ENCODE data around the gene SIM1. TPM values are rescaled to one million over a fixed set of nuclear protein-coding genes. Genes with fewer than 3 reads are reported as not detected.

SIM1 gene
- total and polyA plus RNA-seq, 5 donors from 2014 or later = 0.39 to 0.64 (median 0.51) TPM; not detected in 2

DNA sequence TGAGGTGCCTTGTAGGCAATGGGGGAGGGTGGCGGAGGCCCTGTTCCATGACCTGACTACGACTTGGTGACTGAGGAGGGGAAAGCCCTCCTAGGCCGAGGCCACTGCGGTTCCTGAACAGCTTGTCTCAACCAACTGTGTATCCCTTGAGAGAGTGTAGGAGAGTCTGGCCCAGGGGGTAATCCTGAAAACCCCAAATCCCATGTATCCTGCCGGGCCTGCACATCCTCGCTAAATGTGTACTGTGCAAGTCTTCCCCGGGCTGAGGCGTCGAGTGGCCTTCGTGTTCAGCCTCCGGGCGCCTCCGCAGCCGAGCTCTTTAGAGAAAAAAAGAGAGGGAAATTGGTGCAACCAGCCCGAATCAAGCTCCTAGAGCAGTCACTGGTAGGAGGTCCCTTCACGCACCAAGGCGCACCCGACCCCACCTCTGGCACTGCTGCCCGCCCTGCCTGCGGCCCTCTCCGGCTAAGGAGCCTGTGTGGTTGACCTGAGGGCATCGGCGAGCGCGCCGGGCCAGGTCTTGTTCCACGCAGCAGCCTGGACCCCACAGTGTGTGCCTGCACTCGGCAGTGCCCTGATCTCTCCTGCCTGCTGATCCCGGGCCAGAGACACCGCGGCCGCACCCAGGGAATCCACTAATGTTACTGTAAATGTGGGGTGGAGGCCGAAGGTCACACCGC, 7.3 kb downstream of the SIM1 start:
- Histone ChIP-seq H3K4me3 (ENCODE audit: low read depth, low read length) (no peak overlapping the region), H3K9me3 (ENCODE audit: control insufficient read depth in 2 of 2, low read length in 2 of 2) (peaks cover 9 to 38% of the 10 kb centered on the region in 2 experiments), H3K27me3 (ENCODE audit: control insufficient read depth, insufficient read depth, low read length) (peaks cover 60% of the 10 kb centered on the region), H3K4me1 (ENCODE audit: control insufficient read depth, insufficient read depth, low read length, poor library complexity, severe bottlenecking) (peaks cover 21% of the 10 kb centered on the region), H3K27ac (ENCODE audit: insufficient read depth, low read length, poor library complexity, severe bottlenecking) (no peak overlapping the region), H3K36me3 (ENCODE audit: control insufficient read depth, insufficient read depth, low read length) (no peaks in the 10 kb centered on the region)
- DNase-seq (no peak), ATAC-seq (ENCODE audit: low read depth in 2 of 2) (no peak)
- Mint-ChIP-seq H3K27me3 (peaks cover 20% of the 10 kb centered on the region), H3K4me3 (peak overlapping the region in 1 of 4 donors; percentile 74), H3K36me3 (no peaks in the 10 kb centered on the region), H3K27ac (no peak overlapping the region), H3K9me3 (peaks cover 0 to 21% (median 7%) of the 10 kb centered on the region in 7 donors), H3K4me1 (peaks cover 9 to 24% (median 15%) of the 10 kb centered on the region in 4 donors)

DNA sequence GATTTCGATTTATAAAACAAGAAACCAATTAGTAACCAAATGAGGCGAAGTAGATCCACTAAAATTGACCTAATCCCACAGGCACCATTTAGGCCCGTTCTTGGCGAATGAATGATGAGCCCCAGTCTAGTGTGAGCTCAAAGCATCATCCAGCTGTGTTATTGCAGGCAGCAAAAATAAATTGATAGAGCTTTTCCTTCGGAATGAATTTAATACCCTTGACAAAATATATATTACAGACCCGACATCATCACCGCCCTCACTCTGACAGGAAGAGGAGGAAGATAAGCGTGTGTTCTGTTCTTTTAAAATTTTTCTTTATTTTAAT, 7.8 kb downstream of the SIM1 start:
- no peak overlapping the region for H3K27ac ChIP-seq (ENCODE audit: insufficient read depth, low read length, poor library complexity, severe bottlenecking)
- ATAC-seq (ENCODE audit: low read depth in 2 of 2) (no peak), DNase-seq (no peak)
- H3K27me3 ChIP-seq (ENCODE audit: control insufficient read depth, insufficient read depth, low read length) = peaks cover 58% of the 10 kb centered on the region
- Mint-ChIP-seq H3K9me3 (peaks cover 0 to 18% (median 5%) of the 10 kb centered on the region in 7 donors), H3K4me3 (no peak overlapping the region), H3K36me3 (no peaks in the 10 kb centered on the region), H3K4me1 (peaks cover 6 to 18% (median 11%) of the 10 kb centered on the region in 4 donors), H3K27ac (no peak overlapping the region), H3K27me3 (peaks cover 15% of the 10 kb centered on the region)
- peaks cover 15% of the 10 kb centered on the region for H3K4me1 ChIP-seq (ENCODE audit: control insufficient read depth, insufficient read depth, low read length, poor library complexity, severe bottlenecking)
- H3K36me3 ChIP-seq (ENCODE audit: control insufficient read depth, insufficient read depth, low read length) = no peaks in the 10 kb centered on the region
- H3K4me3 ChIP-seq (ENCODE audit: low read depth, low read length) = no peak overlapping the region
- peaks cover 8 to 38% of the 10 kb centered on the region in 2 experiments for H3K9me3 ChIP-seq (ENCODE audit: control insufficient read depth in 2 of 2, low read length in 2 of 2)

DNA sequence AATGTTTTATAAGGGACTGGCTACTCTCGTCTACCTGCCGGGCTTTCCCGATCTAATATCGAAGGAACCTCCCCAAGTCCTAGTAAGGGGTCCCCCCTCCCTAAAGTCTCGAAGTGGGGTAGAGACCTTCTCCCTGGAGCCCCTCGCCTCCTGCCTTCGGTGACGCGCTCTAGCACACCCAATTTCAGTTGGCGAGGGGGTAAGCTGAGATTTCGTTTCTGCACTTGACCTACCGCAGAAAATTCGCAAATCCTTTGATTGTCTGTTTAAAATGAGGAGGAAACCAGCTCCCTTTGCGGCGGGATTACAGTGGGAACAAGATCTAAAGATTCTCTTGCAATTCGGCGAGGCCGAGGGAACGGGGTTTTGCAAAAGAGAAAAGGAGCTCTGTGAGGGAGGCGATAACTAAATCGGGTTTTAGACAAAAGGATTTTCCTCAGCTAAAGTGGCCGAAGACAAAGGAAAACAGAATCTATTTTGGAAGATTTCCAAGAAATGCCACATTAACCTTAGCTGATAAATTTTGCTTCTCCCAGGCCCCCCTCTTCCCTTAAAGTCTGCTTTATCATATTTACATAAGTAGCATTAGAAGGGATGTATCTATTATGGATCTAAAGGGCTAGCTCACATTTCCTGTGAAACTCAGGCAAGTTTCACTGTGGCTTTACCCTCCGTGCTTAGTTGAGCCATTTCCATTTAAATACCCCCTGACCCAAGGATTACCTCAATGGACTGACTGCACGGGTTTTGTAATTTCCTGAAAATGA, 8.4 kb downstream of the SIM1 start:
- Mint-ChIP-seq H3K9me3 (peaks cover 0 to 18% (median 5%) of the 10 kb centered on the region in 7 donors), H3K36me3 (no peaks in the 10 kb centered on the region), H3K4me3 (peak overlapping the region in 2 of 4 donors; percentile 48 to 54), H3K4me1 (peaks cover 3 to 13% (median 7%) of the 10 kb centered on the region in 4 donors), H3K27me3 (peaks cover 9% of the 10 kb centered on the region), H3K27ac (peak overlapping the region in 1 of 3 donors; percentile 29)
- peaks cover 10% of the 10 kb centered on the region for H3K4me1 ChIP-seq (ENCODE audit: control insufficient read depth, insufficient read depth, low read length, poor library complexity, severe bottlenecking)
- H3K27ac ChIP-seq (ENCODE audit: insufficient read depth, low read length, poor library complexity, severe bottlenecking) = no peak overlapping the region
- DNase-seq = no peak
- no peak overlapping the region for H3K4me3 ChIP-seq (ENCODE audit: low read depth, low read length)
- H3K36me3 ChIP-seq (ENCODE audit: control insufficient read depth, insufficient read depth, low read length) = no peaks in the 10 kb centered on the region
- ATAC-seq (ENCODE audit: low read depth in 2 of 2) = no peak
- peaks cover 8 to 38% of the 10 kb centered on the region in 2 experiments for H3K9me3 ChIP-seq (ENCODE audit: control insufficient read depth in 2 of 2, low read length in 2 of 2)
- H3K27me3 ChIP-seq (ENCODE audit: control insufficient read depth, insufficient read depth, low read length) = peaks cover 62% of the 10 kb centered on the region

DNA sequence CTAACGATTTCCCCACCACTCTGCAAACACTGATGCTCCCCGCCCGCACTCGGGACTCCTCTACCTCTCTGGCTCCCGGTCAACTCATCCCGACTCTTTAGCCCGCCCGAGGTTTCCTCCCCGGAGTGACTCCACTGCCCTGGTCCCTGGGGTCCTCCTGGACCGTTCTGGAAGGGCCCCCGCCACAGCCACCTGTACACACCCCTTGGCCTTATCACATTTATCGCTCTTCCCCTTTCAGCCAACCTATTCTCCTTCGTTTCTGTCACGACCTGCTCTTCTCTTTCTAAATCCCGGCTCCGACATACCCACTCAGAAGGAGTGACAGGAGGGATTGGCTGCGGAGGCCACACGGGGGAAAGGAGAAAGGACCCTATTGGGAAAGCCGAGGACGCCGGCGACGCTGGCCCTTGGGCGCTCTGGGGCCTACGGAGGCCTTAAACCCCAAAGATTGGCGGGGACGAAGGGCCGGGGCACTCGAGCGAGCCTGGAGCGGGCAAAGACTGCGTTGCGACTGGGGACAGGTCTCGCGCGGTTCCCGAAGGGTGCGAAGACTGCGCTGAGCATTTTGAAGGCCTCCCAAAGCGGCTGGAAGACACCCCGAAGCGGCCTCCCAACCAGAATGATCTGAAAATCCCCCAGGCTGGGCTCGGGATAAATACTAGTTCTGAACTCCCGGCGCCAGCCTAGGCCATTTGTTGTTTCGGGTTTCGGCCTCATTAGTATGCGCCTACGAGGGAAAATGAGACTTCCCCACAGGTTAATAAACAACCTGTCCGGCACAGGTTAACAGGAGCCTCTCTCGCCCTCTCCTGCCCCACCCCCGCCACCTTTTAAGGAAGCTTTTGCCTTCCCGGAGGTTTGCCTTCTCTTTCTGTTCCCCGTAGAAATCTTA, 9.2 kb downstream of the SIM1 start:
- peaks cover 63% of the 10 kb centered on the region for H3K27me3 ChIP-seq (ENCODE audit: control insufficient read depth, insufficient read depth, low read length)
- DNase-seq (no peak), ATAC-seq (ENCODE audit: low read depth in 2 of 2) (no peak)
- H3K27ac ChIP-seq (ENCODE audit: insufficient read depth, low read length, poor library complexity, severe bottlenecking) = no peak overlapping the region
- H3K9me3 ChIP-seq (ENCODE audit: control insufficient read depth in 2 of 2, low read length in 2 of 2) = peaks cover 8 to 33% of the 10 kb centered on the region in 2 experiments
- H3K4me3 Mint-ChIP-seq = peak overlapping the region; percentile 15 to 55 (median 51)
- peaks cover 4% of the 10 kb centered on the region for H3K4me1 ChIP-seq (ENCODE audit: control insufficient read depth, insufficient read depth, low read length, poor library complexity, severe bottlenecking)
- H3K36me3 ChIP-seq (ENCODE audit: control insufficient read depth, insufficient read depth, low read length) = no peaks in the 10 kb centered on the region
- H3K36me3 Mint-ChIP-seq = no peaks in the 10 kb centered on the region
- H3K9me3 Mint-ChIP-seq = peaks cover 0 to 18% (median 5%) of the 10 kb centered on the region in 7 donors
- H3K4me1 Mint-ChIP-seq = peaks cover 0 to 10% (median 5%) of the 10 kb centered on the region in 4 donors
- H3K4me3 ChIP-seq (ENCODE audit: low read depth, low read length) = no peak overlapping the region
- peak overlapping the region in 1 of 3 donors; percentile 32 for H3K27ac Mint-ChIP-seq
- peaks cover under 1% of the 10 kb centered on the region for H3K27me3 Mint-ChIP-seq

DNA sequence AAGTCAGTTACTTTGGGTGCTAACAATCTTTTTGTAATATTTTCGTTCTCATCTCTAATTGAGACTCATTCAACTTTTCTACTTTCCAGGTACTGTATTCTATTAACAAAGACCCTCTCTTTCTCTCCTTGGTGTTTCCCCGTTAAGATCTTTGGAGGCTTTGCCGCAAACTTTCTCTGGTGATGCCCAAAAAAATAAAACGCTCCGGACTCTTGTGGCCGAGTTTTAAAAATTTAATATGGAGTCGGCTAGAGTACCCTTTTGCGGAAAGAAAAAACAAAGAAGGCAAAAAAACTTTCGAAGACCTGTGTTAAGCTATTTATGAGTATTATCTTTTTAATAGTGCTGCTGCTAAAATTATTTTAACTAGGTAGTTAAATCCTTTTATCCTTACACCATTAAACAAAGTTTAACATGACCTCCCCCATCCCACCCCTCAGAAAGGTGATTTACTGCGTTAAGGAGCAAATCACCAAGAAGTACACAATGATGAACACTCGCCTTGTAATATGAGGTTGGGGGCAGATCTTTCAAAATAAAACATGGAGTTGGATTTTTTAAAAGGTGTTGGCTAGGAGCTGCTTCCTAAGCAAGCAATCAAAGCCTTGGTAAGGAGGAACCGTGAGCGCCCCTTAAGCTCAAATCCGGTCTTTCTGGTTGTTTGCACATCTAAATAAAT, 10.0 kb downstream of the SIM1 start:
- Histone ChIP-seq H3K36me3 (ENCODE audit: control insufficient read depth, insufficient read depth, low read length) (no peaks in the 10 kb centered on the region), H3K27ac (ENCODE audit: insufficient read depth, low read length, poor library complexity, severe bottlenecking) (no peak overlapping the region), H3K4me1 (ENCODE audit: control insufficient read depth, insufficient read depth, low read length, poor library complexity, severe bottlenecking) (peaks cover 4% of the 10 kb centered on the region), H3K4me3 (ENCODE audit: low read depth, low read length) (no peak overlapping the region), H3K9me3 (ENCODE audit: control insufficient read depth in 2 of 2, low read length in 2 of 2) (peaks cover 8 to 27% of the 10 kb centered on the region in 2 experiments), H3K27me3 (ENCODE audit: control insufficient read depth, insufficient read depth, low read length) (peaks cover 60% of the 10 kb centered on the region)
- H3K9me3 Mint-ChIP-seq = peaks cover 0 to 20% (median 5%) of the 10 kb centered on the region in 7 donors
- no peak overlapping the region for H3K27ac Mint-ChIP-seq
- peaks cover 0 to 7% (median 5%) of the 10 kb centered on the region in 4 donors for H3K4me1 Mint-ChIP-seq
- no peaks in the 10 kb centered on the region for H3K27me3 Mint-ChIP-seq
- peak overlapping the region in 1 of 4 donors; percentile 15 for H3K4me3 Mint-ChIP-seq
- no peak for DNase-seq
- no peaks in the 10 kb centered on the region for H3K36me3 Mint-ChIP-seq
- no peak for ATAC-seq (ENCODE audit: low read depth in 2 of 2)

DNA sequence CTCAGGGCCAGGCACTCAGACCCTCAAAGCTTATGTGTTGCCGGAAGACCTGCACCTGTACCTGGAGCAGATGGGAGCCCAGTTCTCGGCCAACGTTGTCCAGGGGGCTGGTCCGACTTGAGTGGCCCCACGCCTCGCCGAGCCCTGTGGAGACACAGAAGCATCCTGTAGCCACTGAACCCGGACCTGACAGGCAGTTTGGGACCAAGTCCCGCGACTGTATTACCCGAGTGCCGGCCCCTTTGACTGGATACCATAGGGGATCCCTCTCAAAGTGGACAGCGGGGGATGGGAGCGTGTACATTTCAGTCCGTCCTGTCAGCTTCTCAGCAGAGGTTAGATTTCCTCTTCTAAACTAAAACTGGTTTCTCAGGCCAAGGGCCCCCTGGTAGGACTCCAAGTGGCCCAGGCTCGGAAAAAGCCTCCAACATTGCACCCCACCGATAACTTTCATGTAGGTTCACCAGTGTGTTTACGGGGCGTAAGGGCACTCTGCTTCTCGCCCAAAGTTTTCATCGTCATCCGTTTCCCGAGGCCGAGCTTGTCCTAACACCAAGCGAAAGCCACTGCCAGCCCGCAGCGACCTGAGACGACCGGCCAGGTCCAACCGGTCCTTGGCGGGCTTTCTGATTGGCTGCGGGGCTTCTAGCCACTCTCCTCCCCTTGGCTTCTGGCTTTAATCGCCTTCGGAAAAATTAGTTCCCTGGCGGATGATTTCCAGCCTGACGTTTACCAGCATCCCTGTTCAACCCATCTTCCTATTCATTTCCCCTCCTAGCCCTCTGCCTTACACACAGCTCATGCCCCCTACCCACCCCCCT, 10.8 kb downstream of the SIM1 start:
- no peak overlapping the region for H3K27ac Mint-ChIP-seq

More for the DNA sequence above, 10.8 kb downstream of the SIM1 start:
- Mint-ChIP-seq H3K4me3 (no peak overlapping the region), H3K27me3 (peaks cover 8% of the 10 kb centered on the region), H3K9me3 (peaks cover 0 to 18% (median 5%) of the 10 kb centered on the region in 7 donors), H3K4me1 (peaks cover 0 to 11% (median 5%) of the 10 kb centered on the region in 4 donors), H3K36me3 (no peaks in the 10 kb centered on the region)
- Histone ChIP-seq H3K4me1 (ENCODE audit: control insufficient read depth, insufficient read depth, low read length, poor library complexity, severe bottlenecking) (peaks cover 4% of the 10 kb centered on the region), H3K27me3 (ENCODE audit: control insufficient read depth, insufficient read depth, low read length) (peaks cover 58% of the 10 kb centered on the region), H3K36me3 (ENCODE audit: control insufficient read depth, insufficient read depth, low read length) (no peaks in the 10 kb centered on the region), H3K4me3 (ENCODE audit: low read depth, low read length) (no peak overlapping the region), H3K9me3 (ENCODE audit: control insufficient read depth in 2 of 2, low read length in 2 of 2) (peaks cover 6 to 21% of the 10 kb centered on the region in 2 experiments), H3K27ac (ENCODE audit: insufficient read depth, low read length, poor library complexity, severe bottlenecking) (no peak overlapping the region)
- ATAC-seq (ENCODE audit: low read depth in 2 of 2) (no peak), DNase-seq (no peak)

Measured in CD4-positive, CD25-positive, alpha-beta regulatory T cell (primary cell).